GM10847 (cell line): ENCODE data around the gene PIANP.

Source experiments
- POLR2A ChIP-seq: IDR thresholded peaks from 2 replicates; pipeline ENCODE4 v1.6.1; 2011; ENCODE audit not compliant: insufficient read length; ENCODE audit errors: extremely low read depth

The PIANP gene

GRCh38 chr12:6708960-6709394 lies 8.4 kb upstream of the PIANP start:
- no peak for TF ChIP-seq POLR2A

GRCh38 chr12:6703631-6704030 lies 3.0 kb upstream of the PIANP start:
- TF ChIP-seq POLR2A: no peak

GRCh38 chr12:6701078-6701768 lies 608 bp upstream of the PIANP start:
- TF ChIP-seq POLR2A: no peak

- no peak for TF ChIP-seq POLR2A
These were observed 498 bp downstream of the PIANP start for GRCh38 chr12:6699989-6700645.

- TF ChIP-seq POLR2A: no peak
These were observed 1.2 kb downstream of the PIANP start for GRCh38 chr12:6699259-6699988.

- no peak for TF ChIP-seq POLR2A
These were observed 2.1 kb downstream of the PIANP start for GRCh38 chr12:6698352-6699046.

- no peak for TF ChIP-seq POLR2A
These were observed 2.8 kb downstream of the PIANP start for GRCh38 chr12:6697584-6698351.

- no peak for TF ChIP-seq POLR2A
These were observed 3.7 kb downstream of the PIANP start for GRCh38 chr12:6696690-6697583.

- TF ChIP-seq POLR2A: no peak
These were observed 5.1 kb downstream of the PIANP start for GRCh38 chr12:6695313-6696045.

GRCh38 chr12:6694701-6695100 lies 5.9 kb downstream of the PIANP start:
- no peak for TF ChIP-seq POLR2A

GRCh38 chr12:6693832-6694355 lies 6.7 kb downstream of the PIANP start:
- TF ChIP-seq POLR2A: no peak

GRCh38 chr12:6692888-6693287 lies 7.7 kb downstream of the PIANP start:
- no peak for TF ChIP-seq POLR2A

GRCh38 chr12:6691473-6691872 lies 9.1 kb downstream of the PIANP start:
- no peak for TF ChIP-seq POLR2A
